ENCODE results near the gene MLANA. TPM values are rescaled to one million over a fixed set of nuclear protein-coding genes. Genes with fewer than 3 reads are reported as not detected.

Gene MLANA, protein sequence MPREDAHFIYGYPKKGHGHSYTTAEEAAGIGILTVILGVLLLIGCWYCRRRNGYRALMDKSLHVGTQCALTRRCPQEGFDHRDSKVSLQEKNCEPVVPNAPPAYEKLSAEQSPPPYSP
- polyA plus RNA-seq (2012; ENCODE audit: insufficient read length, low read depth), result not detected

DNA sequence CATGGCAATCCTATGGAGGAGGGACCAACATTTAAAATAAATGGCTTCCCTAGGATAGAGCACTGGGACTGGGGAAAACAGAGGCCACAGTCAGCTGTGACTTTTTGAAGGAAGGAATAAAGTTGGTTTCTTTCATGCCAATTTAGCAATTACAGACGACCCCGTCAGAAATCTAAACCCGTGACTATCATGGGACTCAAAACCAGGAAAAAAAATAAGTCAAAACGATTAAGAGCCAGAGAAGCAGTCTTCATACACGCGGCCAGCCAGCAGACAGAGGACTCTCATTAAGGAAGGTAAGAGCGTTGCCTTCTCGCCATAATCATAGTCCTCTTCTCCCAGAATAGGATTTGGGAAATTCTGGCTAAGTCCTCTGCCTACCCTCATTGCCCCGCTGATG, at the start of gene MLANA:
MLANA (plus strand) TSS at position 249 of the 400 bp plus-strand sequence. CDS start 1,586 bp downstream, outside the sequence.
- TF ChIP-seq POLR2AphosphoS5 (IDR thresholded peaks at IDR 0.05; ENCODE audit: low read depth, low read length) (no peak), SIN3A (IDR thresholded peaks at IDR 0.05; ENCODE audit: borderline replicate concordance, insufficient read depth, low read length) (no peak), FOXP2 (optimal IDR thresholded peaks at IDR 0.05; ENCODE audit: borderline replicate concordance, extremely low read depth, extremely low read length, insufficient read depth) (no peak), TAF1 (IDR thresholded peaks at IDR 0.05; ENCODE audit: borderline replicate concordance, insufficient read depth, low read length) (no peak)
- TF ChIP-seq, protein P1, sequence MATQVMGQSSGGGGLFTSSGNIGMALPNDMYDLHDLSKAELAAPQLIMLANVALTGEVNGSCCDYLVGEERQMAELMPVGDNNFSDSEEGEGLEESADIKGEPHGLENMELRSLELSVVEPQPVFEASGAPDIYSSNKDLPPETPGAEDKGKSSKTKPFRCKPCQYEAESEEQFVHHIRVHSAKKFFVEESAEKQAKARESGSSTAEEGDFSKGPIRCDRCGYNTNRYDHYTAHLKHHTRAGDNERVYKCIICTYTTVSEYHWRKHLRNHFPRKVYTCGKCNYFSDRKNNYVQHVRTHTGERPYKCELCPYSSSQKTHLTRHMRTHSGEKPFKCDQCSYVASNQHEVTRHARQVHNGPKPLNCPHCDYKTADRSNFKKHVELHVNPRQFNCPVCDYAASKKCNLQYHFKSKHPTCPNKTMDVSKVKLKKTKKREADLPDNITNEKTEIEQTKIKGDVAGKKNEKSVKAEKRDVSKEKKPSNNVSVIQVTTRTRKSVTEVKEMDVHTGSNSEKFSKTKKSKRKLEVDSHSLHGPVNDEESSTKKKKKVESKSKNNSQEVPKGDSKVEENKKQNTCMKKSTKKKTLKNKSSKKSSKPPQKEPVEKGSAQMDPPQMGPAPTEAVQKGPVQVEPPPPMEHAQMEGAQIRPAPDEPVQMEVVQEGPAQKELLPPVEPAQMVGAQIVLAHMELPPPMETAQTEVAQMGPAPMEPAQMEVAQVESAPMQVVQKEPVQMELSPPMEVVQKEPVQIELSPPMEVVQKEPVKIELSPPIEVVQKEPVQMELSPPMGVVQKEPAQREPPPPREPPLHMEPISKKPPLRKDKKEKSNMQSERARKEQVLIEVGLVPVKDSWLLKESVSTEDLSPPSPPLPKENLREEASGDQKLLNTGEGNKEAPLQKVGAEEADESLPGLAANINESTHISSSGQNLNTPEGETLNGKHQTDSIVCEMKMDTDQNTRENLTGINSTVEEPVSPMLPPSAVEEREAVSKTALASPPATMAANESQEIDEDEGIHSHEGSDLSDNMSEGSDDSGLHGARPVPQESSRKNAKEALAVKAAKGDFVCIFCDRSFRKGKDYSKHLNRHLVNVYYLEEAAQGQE (IDR thresholded peaks at IDR 0.05; ENCODE audit: insufficient read depth in 1 of 2, low read depth in 2 of 2, low read length in 2 of 2), result no peak

DNA sequence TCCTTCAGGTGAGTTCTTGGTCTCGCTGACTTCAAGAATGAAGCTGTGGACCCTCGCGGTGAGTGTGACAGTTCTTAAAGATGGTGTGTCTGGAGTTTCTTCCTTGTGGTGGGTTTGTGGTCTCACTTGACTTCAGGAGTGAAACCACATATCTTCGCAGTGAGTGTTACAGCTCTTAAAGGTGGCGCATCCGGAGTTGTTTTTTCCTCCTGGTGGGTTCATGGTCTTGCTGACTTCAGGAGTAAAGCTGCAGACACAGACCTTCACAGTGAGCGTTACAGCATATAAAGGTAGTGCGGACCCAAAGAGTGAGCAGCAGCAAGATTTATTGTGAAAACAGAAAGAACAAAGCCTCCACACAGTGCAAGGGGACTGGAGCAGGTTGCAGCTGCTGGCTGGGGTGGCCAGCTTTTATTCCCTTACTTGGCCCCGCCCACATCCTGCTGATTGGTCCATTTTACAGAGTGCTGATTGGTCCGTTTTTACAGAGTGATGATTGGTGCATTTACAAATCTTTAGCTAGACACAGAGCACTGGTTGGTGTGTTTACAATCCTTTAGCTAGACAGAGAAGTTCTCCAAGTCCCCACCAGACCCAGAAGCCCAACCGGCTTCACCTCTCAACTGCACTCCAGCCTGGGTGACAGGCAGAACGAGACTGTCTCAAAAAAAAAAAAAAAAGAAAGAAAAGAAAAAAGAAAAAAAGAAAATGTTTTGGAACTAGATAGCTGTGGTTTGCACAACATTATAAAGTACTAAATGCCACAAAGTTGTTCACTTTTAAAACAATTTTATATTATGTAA, 48.7 kb upstream of the MLANA start:
- TF ChIP-seq FOXP2 (optimal IDR thresholded peaks at IDR 0.05; ENCODE audit: borderline replicate concordance, extremely low read depth, extremely low read length, insufficient read depth) (no peak), TAF1 (IDR thresholded peaks at IDR 0.05; ENCODE audit: borderline replicate concordance, insufficient read depth, low read length) (no peak), POLR2AphosphoS5 (IDR thresholded peaks at IDR 0.05; ENCODE audit: low read depth, low read length) (no peak), SIN3A (IDR thresholded peaks at IDR 0.05; ENCODE audit: borderline replicate concordance, insufficient read depth, low read length) (no peak)
- TF ChIP-seq, protein P1 (IDR thresholded peaks at IDR 0.05; ENCODE audit: insufficient read depth in 1 of 2, low read depth in 2 of 2, low read length in 2 of 2), result no peak

DNA sequence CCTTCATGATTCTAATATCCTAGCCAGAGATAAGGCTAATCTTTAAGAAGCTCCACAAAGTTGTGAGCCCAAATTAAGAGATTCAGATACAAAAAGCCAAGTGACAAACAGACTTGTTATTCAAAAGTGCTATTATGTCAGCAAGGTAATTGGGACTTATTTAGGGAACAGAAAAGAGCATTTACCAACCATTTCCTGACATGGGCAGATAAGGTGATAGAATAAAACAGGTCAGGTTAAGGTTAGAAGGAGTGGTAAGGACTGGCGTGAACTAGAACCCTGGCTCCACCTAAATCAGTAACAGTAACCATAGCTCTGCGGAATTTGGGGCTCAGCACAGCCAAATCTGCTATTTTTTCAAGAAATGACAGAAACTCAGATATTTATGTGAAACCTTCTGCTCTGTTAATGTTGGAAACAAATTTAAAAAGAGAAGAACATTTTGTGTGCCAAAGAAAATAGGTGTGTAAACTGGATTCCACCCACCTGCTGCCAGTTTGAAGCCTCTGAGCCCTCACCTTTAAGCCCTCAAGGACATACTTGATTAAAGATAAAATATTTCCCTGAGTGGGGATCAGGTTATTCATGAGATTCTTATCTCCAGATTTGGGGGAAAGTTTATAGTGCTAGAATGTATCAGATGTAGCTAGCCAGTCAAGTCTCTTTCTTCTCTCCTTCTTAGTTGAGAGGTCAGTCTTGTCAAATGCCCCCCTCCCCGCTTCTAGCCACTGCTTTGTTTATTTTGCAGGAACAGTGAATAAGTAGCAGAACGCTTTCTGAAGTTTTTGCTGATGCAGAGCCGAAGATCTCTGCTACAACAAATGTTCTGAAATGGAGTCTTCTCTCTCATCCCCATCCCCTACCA, 47.5 kb upstream of the MLANA start:
- TF ChIP-seq, protein P1 (IDR thresholded peaks at IDR 0.05; ENCODE audit: insufficient read depth in 1 of 2, low read depth in 2 of 2, low read length in 2 of 2), result no peak
- TF ChIP-seq TAF1 (IDR thresholded peaks at IDR 0.05; ENCODE audit: borderline replicate concordance, insufficient read depth, low read length), result no peak
- TF ChIP-seq POLR2AphosphoS5 (IDR thresholded peaks at IDR 0.05; ENCODE audit: low read depth, low read length), result no peak
- no peak for TF ChIP-seq SIN3A (IDR thresholded peaks at IDR 0.05; ENCODE audit: borderline replicate concordance, insufficient read depth, low read length)
- no peak for TF ChIP-seq FOXP2 (optimal IDR thresholded peaks at IDR 0.05; ENCODE audit: borderline replicate concordance, extremely low read depth, extremely low read length, insufficient read depth)

DNA sequence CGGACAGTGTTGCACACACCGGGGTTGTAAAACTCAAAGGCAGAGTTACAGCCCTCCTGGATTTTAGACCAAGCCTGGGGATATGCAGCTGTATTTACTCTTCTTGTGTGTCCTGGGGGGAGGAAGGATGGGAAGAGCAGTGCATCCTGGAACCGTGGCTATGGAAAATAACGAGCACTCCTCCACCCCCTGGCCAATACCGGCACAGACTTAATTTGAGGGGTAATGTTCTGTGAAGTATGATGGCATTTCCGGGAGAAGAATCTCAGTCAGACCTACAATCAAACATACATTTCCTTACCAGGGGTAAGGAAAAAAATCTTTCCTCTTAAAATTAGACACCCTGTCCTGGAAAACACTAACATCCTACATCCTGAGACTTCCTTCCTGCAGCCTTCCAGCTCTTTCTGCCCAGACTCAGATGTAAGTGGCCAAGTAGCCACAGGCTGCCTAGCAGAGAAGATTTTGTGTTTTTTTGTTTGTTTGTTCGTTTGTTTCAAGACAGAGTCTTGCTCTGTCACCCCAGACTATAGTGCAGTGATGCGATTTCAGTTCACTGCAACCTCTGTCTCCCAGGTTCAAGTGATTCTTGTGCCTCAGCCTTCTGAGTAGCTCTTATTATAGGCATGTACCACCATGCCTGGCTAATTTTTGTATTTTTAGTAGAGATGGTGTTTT, 46.8 kb upstream of the MLANA start:
- no peak for TF ChIP-seq TAF1 (IDR thresholded peaks at IDR 0.05; ENCODE audit: borderline replicate concordance, insufficient read depth, low read length)
- no peak for TF ChIP-seq SIN3A (IDR thresholded peaks at IDR 0.05; ENCODE audit: borderline replicate concordance, insufficient read depth, low read length)
- peak; percentile 18 for TF ChIP-seq FOXP2 (optimal IDR thresholded peaks at IDR 0.05; ENCODE audit: borderline replicate concordance, extremely low read depth, extremely low read length, insufficient read depth)

DNA sequence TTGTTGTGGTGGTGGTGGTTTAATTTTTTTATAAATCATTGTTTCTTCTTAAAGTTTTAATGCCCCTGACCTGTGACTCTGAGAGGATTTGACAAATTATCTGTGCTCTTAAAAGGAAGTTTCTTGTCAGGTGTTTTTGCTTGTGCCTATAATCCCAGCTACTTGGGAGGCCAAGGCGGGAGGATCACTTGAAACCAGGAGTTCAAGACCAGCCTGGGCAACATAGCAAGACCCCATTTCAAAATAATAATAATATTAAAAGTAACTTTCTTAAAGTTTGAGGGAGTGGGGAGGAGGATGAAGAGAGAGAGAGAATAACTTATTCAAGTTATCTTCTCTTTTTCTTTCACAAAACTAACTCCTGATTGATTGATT, 45.5 kb upstream of the MLANA start:
- TF ChIP-seq FOXP2 (optimal IDR thresholded peaks at IDR 0.05; ENCODE audit: borderline replicate concordance, extremely low read depth, extremely low read length, insufficient read depth), result no peak
- no peak for TF ChIP-seq SIN3A (IDR thresholded peaks at IDR 0.05; ENCODE audit: borderline replicate concordance, insufficient read depth, low read length)
- no peak for TF ChIP-seq TAF1 (IDR thresholded peaks at IDR 0.05; ENCODE audit: borderline replicate concordance, insufficient read depth, low read length)
- TF ChIP-seq, protein P1 (IDR thresholded peaks at IDR 0.05; ENCODE audit: insufficient read depth in 1 of 2, low read depth in 2 of 2, low read length in 2 of 2), result no peak
- TF ChIP-seq POLR2AphosphoS5 (IDR thresholded peaks at IDR 0.05; ENCODE audit: low read depth, low read length), result no peak

Data from PFSK-1 (cell line).